NB4 (cell line): ENCODE data around the gene RNU6-9.

Experiments
- MYC ChIP-seq: IDR thresholded peaks from 2 replicates; pipeline ENCODE4 v1.6.1; 2011; ENCODE audit warnings: low read depth, low read length
- POLR2A ChIP-seq: IDR thresholded peaks from 2 replicates; pipeline ENCODE4 v1.6.1; 2011; ENCODE audit warnings: mild to moderate bottlenecking; ENCODE audit not compliant: insufficient read length; ENCODE audit errors: extremely low read depth
- TF ChIP-seq, protein P1 (sequence below): IDR thresholded peaks from 2 replicates; pipeline ENCODE4 v1.6.1; 2011; ENCODE audit warnings: low read depth, low read length
- TF ChIP-seq, protein P2 (sequence below): IDR thresholded peaks from one replicate; pipeline ENCODE4 v1.5.1; 2012; ENCODE audit warnings: low read depth, low read length

DNA sequence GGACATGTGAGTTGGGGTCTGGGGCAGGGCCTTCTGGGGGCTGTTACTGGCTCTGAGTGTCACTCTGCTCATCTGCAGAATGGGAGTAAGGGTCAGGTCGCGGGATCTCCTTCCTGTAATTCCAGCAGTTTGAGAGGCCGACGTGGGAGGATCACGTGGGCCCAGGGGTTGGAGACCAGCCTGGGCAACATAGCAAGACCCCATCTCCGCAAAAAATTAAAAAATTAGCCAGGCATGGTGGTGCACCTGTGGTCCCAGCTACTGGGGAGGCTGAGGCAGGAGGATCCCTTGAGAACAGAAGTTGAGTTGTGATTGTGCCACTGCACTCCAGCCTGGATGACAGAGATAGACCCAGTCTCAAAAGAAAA, 36.6 kb downstream of the RNU6-9 start:
- no peak for TF ChIP-seq POLR2A
- TF ChIP-seq, protein P1, sequence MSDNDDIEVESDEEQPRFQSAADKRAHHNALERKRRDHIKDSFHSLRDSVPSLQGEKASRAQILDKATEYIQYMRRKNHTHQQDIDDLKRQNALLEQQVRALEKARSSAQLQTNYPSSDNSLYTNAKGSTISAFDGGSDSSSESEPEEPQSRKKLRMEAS: no peak
- TF ChIP-seq, protein P2, sequence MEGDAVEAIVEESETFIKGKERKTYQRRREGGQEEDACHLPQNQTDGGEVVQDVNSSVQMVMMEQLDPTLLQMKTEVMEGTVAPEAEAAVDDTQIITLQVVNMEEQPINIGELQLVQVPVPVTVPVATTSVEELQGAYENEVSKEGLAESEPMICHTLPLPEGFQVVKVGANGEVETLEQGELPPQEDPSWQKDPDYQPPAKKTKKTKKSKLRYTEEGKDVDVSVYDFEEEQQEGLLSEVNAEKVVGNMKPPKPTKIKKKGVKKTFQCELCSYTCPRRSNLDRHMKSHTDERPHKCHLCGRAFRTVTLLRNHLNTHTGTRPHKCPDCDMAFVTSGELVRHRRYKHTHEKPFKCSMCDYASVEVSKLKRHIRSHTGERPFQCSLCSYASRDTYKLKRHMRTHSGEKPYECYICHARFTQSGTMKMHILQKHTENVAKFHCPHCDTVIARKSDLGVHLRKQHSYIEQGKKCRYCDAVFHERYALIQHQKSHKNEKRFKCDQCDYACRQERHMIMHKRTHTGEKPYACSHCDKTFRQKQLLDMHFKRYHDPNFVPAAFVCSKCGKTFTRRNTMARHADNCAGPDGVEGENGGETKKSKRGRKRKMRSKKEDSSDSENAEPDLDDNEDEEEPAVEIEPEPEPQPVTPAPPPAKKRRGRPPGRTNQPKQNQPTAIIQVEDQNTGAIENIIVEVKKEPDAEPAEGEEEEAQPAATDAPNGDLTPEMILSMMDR: no peak
- no peak for TF ChIP-seq MYC
